ENCODE measurements around the gene CYP8B1. TPM values are rescaled to one million over a fixed set of nuclear protein-coding genes. Genes with fewer than 3 reads are reported as not detected.
A peak's percentile ranks its signal among the peaks of the same experiment; 100 is the strongest.

The CYP8B1 gene
- polyA plus RNA-seq, 1 donor (not counting 4 experiments of a cell fraction or from before 2014, with no cell fraction given) = not detected

DNA sequence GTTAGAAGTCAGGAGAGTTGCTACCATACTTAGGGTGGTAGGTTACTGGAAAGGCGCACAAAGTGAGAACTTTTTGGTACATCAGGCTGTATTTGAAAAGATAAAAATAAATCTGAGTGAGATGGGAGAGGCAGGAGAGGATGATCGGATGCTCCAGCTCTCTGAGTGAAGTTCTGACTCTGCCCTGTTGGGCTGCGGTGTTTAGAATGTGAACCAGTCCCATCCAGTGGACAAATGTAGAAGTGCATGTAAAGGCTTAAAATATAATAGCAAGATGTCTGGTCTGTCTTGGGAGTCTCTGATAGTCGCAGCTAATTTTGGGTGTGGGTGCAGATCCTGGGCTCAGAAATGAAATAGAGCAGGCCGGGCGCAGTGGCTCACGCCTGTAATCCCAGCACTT is 36.1 kb downstream of the CYP8B1 start:
- H3K4me1 ChIP-seq (ENCODE audit: control insufficient read depth, extremely low read depth, insufficient read depth, low read length) = no peaks in the 10 kb centered on the region
- TF ChIP-seq EZH2 (IDR thresholded peaks at IDR 0.05; ENCODE audit: low read length) = no peak
- TF ChIP-seq, protein P1, sequence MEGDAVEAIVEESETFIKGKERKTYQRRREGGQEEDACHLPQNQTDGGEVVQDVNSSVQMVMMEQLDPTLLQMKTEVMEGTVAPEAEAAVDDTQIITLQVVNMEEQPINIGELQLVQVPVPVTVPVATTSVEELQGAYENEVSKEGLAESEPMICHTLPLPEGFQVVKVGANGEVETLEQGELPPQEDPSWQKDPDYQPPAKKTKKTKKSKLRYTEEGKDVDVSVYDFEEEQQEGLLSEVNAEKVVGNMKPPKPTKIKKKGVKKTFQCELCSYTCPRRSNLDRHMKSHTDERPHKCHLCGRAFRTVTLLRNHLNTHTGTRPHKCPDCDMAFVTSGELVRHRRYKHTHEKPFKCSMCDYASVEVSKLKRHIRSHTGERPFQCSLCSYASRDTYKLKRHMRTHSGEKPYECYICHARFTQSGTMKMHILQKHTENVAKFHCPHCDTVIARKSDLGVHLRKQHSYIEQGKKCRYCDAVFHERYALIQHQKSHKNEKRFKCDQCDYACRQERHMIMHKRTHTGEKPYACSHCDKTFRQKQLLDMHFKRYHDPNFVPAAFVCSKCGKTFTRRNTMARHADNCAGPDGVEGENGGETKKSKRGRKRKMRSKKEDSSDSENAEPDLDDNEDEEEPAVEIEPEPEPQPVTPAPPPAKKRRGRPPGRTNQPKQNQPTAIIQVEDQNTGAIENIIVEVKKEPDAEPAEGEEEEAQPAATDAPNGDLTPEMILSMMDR (optimal IDR thresholded peaks at IDR 0.05 in 1 of 3, IDR thresholded peaks at IDR 0.05 in 1 of 3, conservative IDR thresholded peaks at IDR 0.05 in 1 of 3; ENCODE audit: extremely low read depth in 1 of 3, insufficient read depth in 2 of 3, low read length in 3 of 3) = peak; percentile 72 to 87 (median 77)
- no peaks in the 10 kb centered on the region for H3K9me3 ChIP-seq (ENCODE audit: control insufficient read depth, low read depth, low read length)
- peak overlapping the region; percentile 10 for H3K4me2 ChIP-seq (ENCODE audit: control insufficient read depth, extremely low read depth, insufficient read depth, low read depth, low read length)
- no peaks in the 10 kb centered on the region for H3K9me1 ChIP-seq (ENCODE audit: control insufficient read depth, extremely low read depth, insufficient read depth, low read length)
- H2AFZ ChIP-seq (ENCODE audit: control insufficient read depth, low read length) = no peak overlapping the region
- no peak overlapping the region for H3K9ac ChIP-seq (ENCODE audit: control insufficient read depth, extremely low read depth, insufficient read depth, low read length)
- no peak overlapping the region for H3K4me3 ChIP-seq (ENCODE audit: control insufficient read depth in 2 of 3, extremely low read depth in 1 of 3, insufficient read depth in 2 of 3, low read depth in 1 of 3, low read length in 3 of 3)
- DNase-seq (ENCODE audit: low read depth, low spot score) (no peak), FAIRE-seq (peak; percentile 71)
- H4K20me1 ChIP-seq (ENCODE audit: control insufficient read depth, extremely low read depth, insufficient read depth, low read length) = no peaks in the 10 kb centered on the region
- H3K27me3 ChIP-seq (ENCODE audit: control insufficient read depth, extremely low read depth, insufficient read depth, low read length) = peaks cover 1% of the 10 kb centered on the region
- H3K79me2 ChIP-seq (ENCODE audit: control insufficient read depth, insufficient read depth, low read length) = no peaks in the 10 kb centered on the region
- no peak overlapping the region for H3K27ac ChIP-seq (ENCODE audit: control insufficient read depth, insufficient read depth, low read length)
- dilution Hi-C loops (cut with MboI; ENCODE audit: extremely low pct_ligation_motif_present, low sequenced_read_pairs) = no loop called here
- H3K36me3 ChIP-seq (ENCODE audit: control insufficient read depth in 2 of 2, extremely low read depth in 1 of 2, insufficient read depth in 2 of 2, low read length in 2 of 2) = no peaks in the 10 kb centered on the region

DNA sequence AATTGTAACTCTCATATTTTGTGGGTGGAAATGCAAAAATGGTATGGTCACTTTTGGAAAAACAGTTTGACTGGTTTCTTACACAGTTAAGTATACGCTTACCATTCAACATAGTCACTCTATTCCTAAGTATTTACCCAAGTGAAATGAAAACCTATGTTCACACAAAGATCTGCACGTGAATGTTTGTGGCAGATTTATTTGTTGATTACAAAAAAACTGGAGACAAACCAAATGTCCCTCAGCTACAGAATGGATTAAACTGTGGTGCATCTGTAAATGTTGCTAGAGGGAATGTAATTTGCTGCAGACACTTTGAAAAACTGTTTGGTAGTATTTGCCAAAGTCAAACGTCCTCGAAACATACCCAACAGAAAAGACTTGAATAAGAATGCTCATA is 37.1 kb downstream of the CYP8B1 start:
- no peak overlapping the region for H3K9ac ChIP-seq (ENCODE audit: control insufficient read depth, extremely low read depth, insufficient read depth, low read length)
- dilution Hi-C loops (cut with MboI; ENCODE audit: extremely low pct_ligation_motif_present, low sequenced_read_pairs) = no loop called here
- H3K36me3 ChIP-seq (ENCODE audit: control insufficient read depth in 2 of 2, extremely low read depth in 1 of 2, insufficient read depth in 2 of 2, low read length in 2 of 2) = no peaks in the 10 kb centered on the region
- H3K27ac ChIP-seq (ENCODE audit: control insufficient read depth, insufficient read depth, low read length) = no peak overlapping the region
- H2AFZ ChIP-seq (ENCODE audit: control insufficient read depth, low read length) = no peak overlapping the region
- no peaks in the 10 kb centered on the region for H3K27me3 ChIP-seq (ENCODE audit: control insufficient read depth, extremely low read depth, insufficient read depth, low read length)
- no peak overlapping the region for H3K4me3 ChIP-seq (ENCODE audit: control insufficient read depth in 2 of 3, extremely low read depth in 1 of 3, insufficient read depth in 2 of 3, low read depth in 1 of 3, low read length in 3 of 3)
- no peaks in the 10 kb centered on the region for H3K9me1 ChIP-seq (ENCODE audit: control insufficient read depth, extremely low read depth, insufficient read depth, low read length)
- FAIRE-seq (no peak), DNase-seq (ENCODE audit: low read depth, low spot score) (no peak)
- TF ChIP-seq EZH2 (IDR thresholded peaks at IDR 0.05; ENCODE audit: low read length) = no peak
- TF ChIP-seq, protein P1 (optimal IDR thresholded peaks at IDR 0.05 in 1 of 3, IDR thresholded peaks at IDR 0.05 in 1 of 3, conservative IDR thresholded peaks at IDR 0.05 in 1 of 3; ENCODE audit: extremely low read depth in 1 of 3, insufficient read depth in 2 of 3, low read length in 3 of 3) = no peak
- no peak overlapping the region for H3K4me2 ChIP-seq (ENCODE audit: control insufficient read depth, extremely low read depth, insufficient read depth, low read depth, low read length)
- H3K9me3 ChIP-seq (ENCODE audit: control insufficient read depth, low read depth, low read length) = no peaks in the 10 kb centered on the region
- no peaks in the 10 kb centered on the region for H4K20me1 ChIP-seq (ENCODE audit: control insufficient read depth, extremely low read depth, insufficient read depth, low read length)
- H3K4me1 ChIP-seq (ENCODE audit: control insufficient read depth, extremely low read depth, insufficient read depth, low read length) = no peaks in the 10 kb centered on the region
- H3K79me2 ChIP-seq (ENCODE audit: control insufficient read depth, insufficient read depth, low read length) = no peaks in the 10 kb centered on the region

Measured in keratinocyte (primary cell).